Natural killer cell (primary cell): ENCODE measurements around the gene P2RY11. TPM values are rescaled to one million over a fixed set of nuclear protein-coding genes. Genes with fewer than 3 reads are reported as not detected.
A peak's percentile ranks its signal among the peaks of the same experiment; 100 is the strongest.

Experiments used
- ATAC-seq, 3 donors: fragments of 150-1000 bp in 2 of 3; fragments of 200-7000 bp in 1 of 3; cut with Tn5 transposase; 1 replicate in 1 of 3; 2 replicates in 2 of 3; pipeline ENCODE4 v1.10.0; 2021; ENCODE audit warnings: mild to moderate bottlenecking in 2 of 3, moderate library complexity in 2 of 3
- DNase-seq, 2 donors: peaks; one replicate each; pipeline versions ENCODE4 v3.0.0 to v3.0.0-alpha.2; 2013 to 2021; ENCODE audit warnings: mixed read lengths in 1 of 2
- H3K27ac ChIP-seq: one replicate; pipeline ENCODE4 v1.5.1; 2013; ENCODE audit warnings: mild to moderate bottlenecking, low read length
- H3K27me3 ChIP-seq: one replicate; pipeline ENCODE4 v1.6.1; 2013; ENCODE audit warnings: low read length; ENCODE audit not compliant: control insufficient read depth, insufficient read depth
- H3K36me3 ChIP-seq: one replicate; pipeline ENCODE4 v1.6.1; 2013; ENCODE audit warnings: low read length; ENCODE audit not compliant: control insufficient read depth, insufficient read depth
- H3K4me1 ChIP-seq: one replicate; pipeline ENCODE4 v1.6.1; 2013; ENCODE audit warnings: low read length; ENCODE audit not compliant: control insufficient read depth, insufficient read depth
- H3K4me3 ChIP-seq: one replicate; pipeline ENCODE4 v1.5.1; 2013; ENCODE audit warnings: low read length
- H3K9me3 ChIP-seq: one replicate; pipeline ENCODE4 v1.6.1; 2013; ENCODE audit warnings: low read length; ENCODE audit not compliant: control insufficient read depth, insufficient read depth
- H3K27ac Mint-ChIP-seq, 2 donors: one replicate each; pipeline ENCODE4 v1.8.0; 2022; ENCODE audit warnings: mild to moderate bottlenecking in 2 of 2, mixed read lengths in 2 of 2, moderate library complexity in 1 of 2
- H3K27me3 Mint-ChIP-seq, 2 donors: one replicate each; pipeline ENCODE4 v1.8.0; 2022; ENCODE audit warnings: low read depth in 2 of 2, mixed read lengths in 2 of 2
- H3K36me3 Mint-ChIP-seq: one replicate; pipeline ENCODE4 v1.8.0; 2022; ENCODE audit warnings: mixed read lengths
- H3K4me1 Mint-ChIP-seq, 2 donors: one replicate each; pipeline ENCODE4 v1.8.0; 2022; ENCODE audit warnings: mixed read lengths in 2 of 2
- H3K4me3 Mint-ChIP-seq: one replicate; pipeline ENCODE4 v1.8.0; 2022; ENCODE audit warnings: mild to moderate bottlenecking, moderate library complexity, mixed read lengths
- H3K9me3 Mint-ChIP-seq, 2 donors: one replicate each; pipeline ENCODE4 v1.8.0; 2022; ENCODE audit warnings: mixed read lengths in 2 of 2
- CTCF ChIP-seq: fragments of 200-600 bp; IDR thresholded peaks from one replicate; pipeline ENCODE4 v1.8.0; 2022; ENCODE audit warnings: antibody characterized with exemption
- WGBS: methylation state at CpG from one replicate; pipeline ENCODE4 v1.1.7; 2013; ENCODE audit warnings: missing lambda C conversion rate; ENCODE audit not compliant: insufficient coverage; 5-methylcytosine and 5-hydroxymethylcytosine counted together
- intact Hi-C: fragments of 100-400 bp; cut with micrococcal nuclease; formaldehyde crosslinking; loops from one replicate; pipeline ENCODE4 v1.14.2; 2022
- total RNA-seq, 4 donors: library from RNA; stranded (reverse); fragments of 120-200 nt in 1 of 4; gene quantifications; one replicate each; pipeline versions ENCODE4 v1.2.3 to v1.2.4, GENCODE V29; 2013 to 2022

Gene P2RY11
- total RNA-seq, 3 donors from 2014 or later (not counting 1 experiment from before 2014, with no cell fraction given): 44.1 to 52.3 (median 51.0) TPM

DNA sequence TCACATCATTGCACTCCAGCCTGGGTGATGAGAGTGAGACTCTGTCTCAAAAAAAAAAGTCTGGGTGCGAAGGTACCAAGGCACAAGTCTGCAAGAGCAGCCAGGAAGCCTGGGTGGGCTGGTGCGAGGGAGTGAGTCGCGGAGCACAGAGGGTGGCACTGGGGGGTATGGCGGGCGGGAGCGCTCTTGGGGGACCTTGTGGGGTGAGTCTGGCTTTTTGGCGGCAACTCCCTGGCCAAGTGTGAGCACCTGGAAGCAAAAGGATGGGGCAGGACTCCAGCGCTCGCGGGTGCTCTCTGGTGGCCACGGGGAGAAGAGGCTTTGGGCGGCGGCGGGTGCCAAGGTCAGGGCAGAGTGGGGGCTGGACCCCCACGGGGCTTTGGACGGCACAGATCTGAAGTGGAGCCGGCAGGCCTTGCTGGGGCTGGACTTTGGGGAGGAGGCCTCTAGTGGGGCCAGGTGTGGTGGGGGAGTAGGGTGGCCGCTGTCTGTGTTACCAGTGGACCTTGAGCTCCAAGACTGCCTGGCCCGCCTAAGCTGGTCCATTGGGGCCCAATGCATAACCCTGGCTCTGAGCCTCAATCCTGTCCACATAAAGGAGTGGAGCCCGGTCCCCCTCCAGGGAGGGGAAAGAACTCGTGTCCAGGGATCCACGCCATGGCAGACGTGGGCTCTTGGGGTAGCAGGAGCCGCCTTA, 1.6 kb downstream of the P2RY11 start:
- no peaks in the 10 kb centered on the region for H3K9me3 ChIP-seq
- H3K4me3 ChIP-seq: no peak overlapping the region
- peaks cover 43 to 74% of the 10 kb centered on the region in 2 donors for H3K4me1 Mint-ChIP-seq
- DNase-seq (peak; percentile 68 to 85), ATAC-seq (peak; percentile 61 to 77 (median 62))
- peaks cover 91% of the 10 kb centered on the region for H3K4me1 ChIP-seq
- H3K4me3 Mint-ChIP-seq: peak overlapping the region; percentile 88
- H3K27ac Mint-ChIP-seq: peak overlapping the region; percentile 95 to 98
- WGBS: 25% methylated on average over 25 of the region's 25 CpGs
- no peaks in the 10 kb centered on the region for H3K27me3 Mint-ChIP-seq
- H3K27me3 ChIP-seq: no peaks in the 10 kb centered on the region
- no peaks in the 10 kb centered on the region for H3K9me3 Mint-ChIP-seq
- intact Hi-C loops: loop anchor here (1.0 to 2.0 kb wide), 4 partner anchors 11 to 179 kb away; partner anchors contain the start of gene ANGPTL6
- no peaks in the 10 kb centered on the region for H3K36me3 Mint-ChIP-seq
- H3K27ac ChIP-seq: peak overlapping the region; percentile 93
- peaks cover 74% of the 10 kb centered on the region for H3K36me3 ChIP-seq
- peak; percentile 71 for TF ChIP-seq CTCF

- intact Hi-C loops: loop anchor here (1.0 to 2.0 kb wide), 4 partner anchors 11 to 179 kb away; partner anchors contain the start of gene ANGPTL6
- Histone ChIP-seq H3K4me1 (peaks cover 93% of the 10 kb centered on the region), H3K27ac (peak overlapping the region; percentile 93), H3K27me3 (no peaks in the 10 kb centered on the region), H3K4me3 (no peak overlapping the region), H3K36me3 (peaks cover 70% of the 10 kb centered on the region), H3K9me3 (no peaks in the 10 kb centered on the region)
- H3K27ac Mint-ChIP-seq: peak overlapping the region; percentile 95 to 98
- peaks cover 43 to 75% of the 10 kb centered on the region in 2 donors for H3K4me1 Mint-ChIP-seq
- no peaks in the 10 kb centered on the region for H3K36me3 Mint-ChIP-seq
- DNase-seq: peak; percentile 40 to 51
- no peaks in the 10 kb centered on the region for H3K27me3 Mint-ChIP-seq
- peak overlapping the region; percentile 88 for H3K4me3 Mint-ChIP-seq
- no peaks in the 10 kb centered on the region for H3K9me3 Mint-ChIP-seq
- 58% methylated on average over 19 of the region's 19 CpGs for WGBS
- TF ChIP-seq CTCF: no peak
- peak in 2 of 3 donors; percentile 1 for ATAC-seq
These were observed 2.1 kb downstream of the P2RY11 start for GRCh38 chr19:10113592-10113963.

- H3K36me3 Mint-ChIP-seq: no peaks in the 10 kb centered on the region
- DNase-seq: peak; percentile 39 to 43
- peak in 2 of 3 donors; percentile 4 to 19 for ATAC-seq
- H3K4me1 Mint-ChIP-seq: peaks cover 47 to 80% of the 10 kb centered on the region in 2 donors
- peak overlapping the region; percentile 88 for H3K4me3 Mint-ChIP-seq
- H3K27ac ChIP-seq: peak overlapping the region; percentile 93
- no peaks in the 10 kb centered on the region for H3K9me3 Mint-ChIP-seq
- TF ChIP-seq CTCF: no peak
- H3K27me3 ChIP-seq: no peaks in the 10 kb centered on the region
- no peak overlapping the region for H3K4me3 ChIP-seq
- peak overlapping the region; percentile 95 to 98 for H3K27ac Mint-ChIP-seq
- H3K4me1 ChIP-seq: peaks cover 99% of the 10 kb centered on the region
- no peaks in the 10 kb centered on the region for H3K27me3 Mint-ChIP-seq
- intact Hi-C loops: loop anchor here (1.0 to 2.0 kb wide), 4 partner anchors 12 to 180 kb away; partner anchors contain the start of gene ANGPTL6
- H3K9me3 ChIP-seq: no peaks in the 10 kb centered on the region
- peaks cover 65% of the 10 kb centered on the region for H3K36me3 ChIP-seq
- WGBS: 85% methylated on average over 43 of the region's 43 CpGs
These were observed 2.6 kb downstream of the P2RY11 start for GRCh38 chr19:10113964-10114650.
